Brain microvascular endothelial cell (primary cell): ENCODE results near the gene POLR1A.

Experiments
- DNase-seq: peaks from one replicate; pipeline ENCODE4 v3.0.0-alpha.2; 2020
- H3K27ac ChIP-seq: fragments of 250-450 bp; sonication (Bioruptor Pico); 2 replicates; pipeline ENCODE4 v1.5.1; 2020; ENCODE audit warnings: mild to moderate bottlenecking, moderate library complexity
- H3K27me3 ChIP-seq: fragments of 250-450 bp; sonication (Bioruptor Pico); replicated peaks from 2 replicates; pipeline ENCODE4 v1.5.1; 2020; ENCODE audit warnings: mild to moderate bottlenecking
- H3K36me3 ChIP-seq: fragments of 250-450 bp; sonication (Bioruptor Pico); replicated peaks from 2 replicates; pipeline ENCODE4 v1.5.1; 2020; ENCODE audit warnings: mild to moderate bottlenecking
- H3K4me3 ChIP-seq: 2 replicates; pipeline ENCODE4 v1.5.1; 2011; ENCODE audit warnings: low read depth, mild to moderate bottlenecking, control low read depth, low read length, moderate library complexity
- CTCF ChIP-seq: IDR thresholded peaks from 2 replicates; pipeline ENCODE4 v1.5.1; 2011; ENCODE audit warnings: low read depth, mild to moderate bottlenecking, moderate library complexity, low read length, control low read depth, inconsistent platforms; ENCODE audit errors: missing control alignments
- in situ Hi-C: cut with HindIII; loops from 2 replicates; pipeline ENCODE4 v1.10.0; 2017; ENCODE audit warnings: low sequenced_read_pairs, low pct_ligation_motif_present

Gene POLR1A

DNA sequence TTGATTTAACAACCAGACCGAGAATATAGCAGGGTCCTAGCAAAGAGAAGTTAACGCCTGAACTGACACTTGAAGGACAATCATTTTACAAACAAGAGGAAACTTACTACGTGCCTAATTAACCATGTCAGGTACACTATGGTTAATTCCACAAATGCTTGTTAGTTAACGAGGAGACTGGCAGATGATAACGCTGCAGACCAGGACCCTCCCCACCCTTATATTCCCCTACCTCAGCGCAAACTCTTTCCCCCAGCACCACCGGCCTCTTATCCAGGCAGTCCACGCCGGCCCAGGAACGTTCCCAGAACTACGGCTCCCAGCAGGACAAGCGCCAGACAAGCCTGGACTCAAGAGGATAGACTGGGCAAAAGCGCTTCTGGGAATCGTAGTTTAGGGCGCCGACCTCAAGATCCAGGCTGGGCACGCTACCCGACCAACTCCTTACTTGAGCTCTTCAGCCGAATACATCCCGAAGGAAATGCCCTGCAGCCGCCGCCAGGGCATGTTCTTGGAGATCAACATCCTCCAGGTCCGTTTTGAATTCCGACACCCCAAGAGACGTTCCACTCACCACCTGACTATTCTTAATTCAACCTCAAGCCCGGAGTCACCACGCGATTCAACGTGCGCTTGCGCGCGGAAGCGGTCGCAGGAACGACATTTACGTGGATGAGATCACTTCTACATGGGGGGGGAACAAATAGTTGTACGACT lies at the start of gene POLR1A:
TSS of gene POLR1A (minus strand) at position 635 of the 717 bp plus-strand sequence. CDS start at position 525, 110 bp downstream.
- H3K36me3 ChIP-seq, result peaks cover 9% of the 10 kb centered on the region
- peak within 1 kb of the TSS; percentile 94 for H3K27ac ChIP-seq
- peak within 1 kb of the TSS; percentile 70 for H3K4me3 ChIP-seq
- in situ Hi-C loops, result no loop called here
- no peaks in the 10 kb centered on the region for H3K27me3 ChIP-seq
- peak; percentile 50 for TF ChIP-seq CTCF
- DNase-seq, result peak; percentile 94

DNA sequence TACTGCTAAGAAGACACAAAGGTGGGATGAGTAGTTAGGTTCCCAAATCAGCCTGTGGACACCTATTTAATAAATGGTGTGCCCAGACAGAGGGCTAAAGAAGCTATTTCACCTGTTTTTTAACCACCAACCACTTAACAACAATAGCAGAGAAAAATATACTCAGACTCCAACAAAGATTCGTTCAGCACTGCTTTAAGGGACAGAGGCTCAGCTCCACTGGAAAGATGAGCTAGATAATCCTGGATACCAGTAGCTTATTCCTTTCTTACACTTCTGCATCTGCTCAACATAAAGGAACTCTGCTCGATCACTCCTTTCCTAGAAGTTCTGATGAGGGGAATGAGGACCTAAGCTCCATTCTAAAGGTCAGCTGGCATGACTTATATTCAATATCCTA lies 44.8 kb upstream of the POLR1A start:
- TF ChIP-seq CTCF, result no peak
- no peak for DNase-seq
- in situ Hi-C loops, result no loop called here
- Histone ChIP-seq H3K36me3 (peaks cover 72% of the 10 kb centered on the region), H3K27ac (no peak overlapping the region), H3K4me3 (no peak overlapping the region), H3K27me3 (no peaks in the 10 kb centered on the region)

- Histone ChIP-seq H3K36me3 (peaks cover 73% of the 10 kb centered on the region), H3K4me3 (no peak overlapping the region), H3K27ac (no peak overlapping the region), H3K27me3 (no peaks in the 10 kb centered on the region)
- no peak for DNase-seq
- no peak for TF ChIP-seq CTCF
- in situ Hi-C loops, result no loop called here
Measured at GRCh38 chr2:86147793-86148192, 42.1 kb upstream of the POLR1A start.

DNA sequence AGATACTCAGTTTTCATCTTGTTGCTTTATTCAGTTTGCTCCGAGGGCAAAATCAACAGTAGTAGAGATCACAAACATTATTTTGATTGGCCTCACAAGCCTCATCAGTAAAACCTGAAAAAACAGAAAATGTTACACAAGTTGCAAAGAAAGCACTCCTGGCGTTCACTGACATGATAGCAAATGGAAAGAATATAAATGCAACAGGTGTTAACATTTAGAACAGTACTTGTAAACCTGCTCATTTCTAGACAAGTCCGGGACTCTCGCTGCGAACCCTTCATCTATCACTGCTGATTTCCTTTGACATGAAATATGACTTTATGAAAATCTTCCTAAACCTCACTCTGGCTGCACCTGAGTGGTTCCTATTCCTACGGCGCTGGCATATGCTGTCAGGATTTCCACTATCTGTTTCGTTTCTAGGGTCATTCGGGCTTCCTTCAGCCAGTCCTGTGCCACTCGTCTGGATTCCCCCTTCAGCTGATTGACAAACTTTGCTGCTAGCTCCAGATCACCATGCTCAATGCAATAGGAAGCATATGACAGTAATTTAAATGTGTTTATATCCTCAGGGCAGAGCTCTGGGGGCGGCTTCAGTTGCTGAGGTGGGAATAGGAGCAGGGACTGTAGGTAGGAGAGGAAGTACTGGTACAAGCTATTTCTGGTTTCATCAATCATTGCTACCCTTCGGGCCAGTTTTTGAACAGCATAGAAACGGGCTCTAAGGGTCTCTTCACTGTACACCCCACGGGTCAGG lies 38.4 kb upstream of the POLR1A start:
- Histone ChIP-seq H3K27ac (no peak overlapping the region), H3K36me3 (peaks cover 73% of the 10 kb centered on the region), H3K27me3 (no peaks in the 10 kb centered on the region), H3K4me3 (no peak overlapping the region)
- no peak for DNase-seq
- no peak for TF ChIP-seq CTCF
- in situ Hi-C loops, result no loop called here

DNA sequence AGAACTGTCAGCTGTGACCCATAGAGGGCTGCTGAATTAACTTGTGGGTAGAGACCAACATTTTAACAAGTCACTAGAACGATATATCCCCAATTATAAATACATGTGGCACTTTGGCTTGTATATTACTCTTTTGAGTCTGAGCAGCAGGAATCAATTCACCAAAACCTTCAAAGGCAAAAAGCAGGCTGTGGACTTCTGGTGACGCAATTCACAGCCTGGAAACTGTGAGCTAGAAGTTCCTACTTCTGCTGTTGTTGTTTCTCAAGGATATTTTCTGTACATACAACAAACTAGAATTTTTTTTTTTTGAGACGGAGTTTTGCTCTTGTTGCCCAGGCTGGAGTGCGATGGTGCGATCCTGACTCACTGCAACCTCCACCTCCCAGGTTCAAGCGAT lies 37.6 kb upstream of the POLR1A start:
- no peaks in the 10 kb centered on the region for H3K27me3 ChIP-seq
- no peak for TF ChIP-seq CTCF
- no peak overlapping the region for H3K4me3 ChIP-seq
- H3K36me3 ChIP-seq, result peaks cover 75% of the 10 kb centered on the region
- no peak overlapping the region for H3K27ac ChIP-seq
- DNase-seq, result no peak
- in situ Hi-C loops, result no loop called here
